Measurements from ENCODE around the gene HOXA7.

DNA sequence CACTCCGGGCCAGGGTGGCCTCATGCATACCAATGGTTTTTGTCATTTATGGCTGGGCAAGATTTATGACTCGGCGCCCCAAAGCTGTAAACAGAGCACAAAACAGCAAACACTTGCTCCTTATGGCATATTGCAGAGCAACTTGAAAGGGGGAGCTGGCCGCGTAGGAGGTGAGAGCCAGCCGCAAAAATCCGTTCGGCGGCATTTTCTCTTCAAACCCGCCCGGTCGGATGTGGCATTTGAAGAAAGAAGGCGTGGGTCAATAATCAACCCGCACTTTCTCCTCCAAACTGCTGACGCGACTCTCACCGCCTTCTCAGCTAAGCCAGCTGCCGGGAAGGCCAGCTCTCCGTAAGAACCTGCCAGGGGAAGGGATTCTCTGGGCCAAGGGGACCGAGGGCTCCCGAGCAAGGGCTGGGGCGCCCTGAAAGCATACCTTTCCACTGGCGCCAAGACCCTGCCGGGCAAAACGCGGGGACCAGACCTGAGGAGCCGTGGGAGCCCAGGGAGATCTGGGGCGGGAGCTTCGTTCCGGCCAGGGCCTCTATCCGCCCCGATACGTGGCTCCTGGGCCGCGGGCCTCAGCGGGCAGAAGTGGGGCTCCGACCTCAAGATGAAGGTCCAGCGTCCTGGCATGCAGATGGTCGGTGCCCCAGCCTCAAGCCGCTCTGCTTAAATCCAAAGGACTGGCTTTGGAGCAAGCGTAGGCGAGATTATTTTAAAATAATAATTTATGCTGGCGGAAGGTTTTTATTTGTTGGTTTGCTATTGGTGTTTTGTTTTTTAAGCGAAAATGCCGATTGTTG lies 41.1 kb downstream of the HOXA7 start:
- TF ChIP-seq POLR2AphosphoS5 (IDR thresholded peaks at IDR 0.05; ENCODE audit: low read depth, low read length) (no peak), TAF1 (IDR thresholded peaks at IDR 0.05; ENCODE audit: borderline replicate concordance, insufficient read depth, low read length) (no peak)
